ENCODE data around the gene NTHL1.

NTHL1 gene

DNA sequence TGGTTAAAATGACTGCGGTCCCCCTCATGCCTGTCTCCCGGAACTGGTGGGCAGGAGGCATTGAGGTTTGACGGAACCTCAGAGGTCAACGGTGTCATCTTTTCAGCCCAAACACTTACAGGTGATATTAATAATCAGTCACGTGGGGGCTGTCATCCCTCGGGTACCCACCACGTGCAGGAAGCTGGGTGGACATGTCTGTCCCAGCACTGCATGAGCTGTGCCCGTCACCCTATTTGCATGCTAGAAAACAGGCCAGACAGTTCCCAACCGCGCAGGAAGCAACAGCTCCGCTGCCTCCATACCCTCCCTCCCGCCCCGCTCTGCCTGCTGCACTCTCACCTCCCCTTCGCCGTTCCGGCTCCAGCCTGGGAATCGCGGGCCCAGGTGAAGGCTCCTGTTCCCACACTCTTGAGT lies 56.5 kb downstream of the NTHL1 start:
- DNase-seq: no peak

- DNase-seq: no peak
Measured at GRCh38 chr16:1990351-1991134, 57.1 kb downstream of the NTHL1 start.

DNA sequence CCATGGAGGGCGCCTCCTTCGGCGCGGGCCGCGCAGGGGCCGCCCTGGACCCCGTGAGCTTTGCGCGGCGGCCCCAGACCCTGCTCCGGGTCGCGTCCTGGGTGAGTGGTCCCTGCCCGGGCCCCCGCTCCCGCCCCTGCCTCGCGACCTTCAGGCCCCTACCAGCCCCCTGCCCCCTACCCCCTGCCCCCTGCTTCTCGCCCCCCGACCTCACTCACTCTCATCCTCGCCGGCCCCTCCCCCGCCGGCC lies 57.6 kb downstream of the NTHL1 start:
- no peak for DNase-seq

Measured in fibroblast of skin of right quadriceps (primary cell).